ENCODE measurements around the gene MAP2. TPM values are rescaled to one million over a fixed set of nuclear protein-coding genes. Genes with fewer than 3 reads are reported as not detected.
A peak's percentile ranks its signal among the peaks of the same experiment; 100 is the strongest.

MAP2 gene
- total and polyA plus RNA-seq, 12 donors: 3.5 to 15.5 (median 5.5) TPM

- no peak for TF ChIP-seq CTCF (IDR thresholded peaks at IDR 0.05)
- 66 to 68% methylated on average over 4 of the region's 4 CpGs for WGBS, 2 donors
- peaks cover 0 to 29% (median 14%) of the 10 kb centered on the region in 9 donors for H3K4me1 ChIP-seq
- no peak overlapping the region for H3K27ac ChIP-seq
- H3K9me3 ChIP-seq: no peaks in the 10 kb centered on the region
- intact Hi-C loops (cut with DNase I): no loop called here
- ATAC-seq (peak in 1 of 8 donors; percentile 46), DNase-seq (no peak)
- no peaks in the 10 kb centered on the region for H3K36me3 ChIP-seq
- no peaks in the 10 kb centered on the region for H3K27me3 ChIP-seq
- no peak overlapping the region for H3K4me3 ChIP-seq
These were observed 48.4 kb downstream of the MAP2 start for GRCh38 chr2:209472112-209472832.

GRCh38 chr2:209472871-209473270 lies 49.0 kb downstream of the MAP2 start:
- intact Hi-C loops (cut with DNase I): no loop called here
- Histone ChIP-seq H3K4me3 (no peak overlapping the region), H3K9me3 (no peaks in the 10 kb centered on the region), H3K27ac (no peak overlapping the region), H3K36me3 (no peaks in the 10 kb centered on the region), H3K27me3 (no peaks in the 10 kb centered on the region), H3K4me1 (peaks cover 0 to 29% (median 14%) of the 10 kb centered on the region in 9 donors)
- TF ChIP-seq CTCF (IDR thresholded peaks at IDR 0.05): no peak
- ATAC-seq (peak in 1 of 8 donors; percentile 41), DNase-seq (no peak)
- WGBS, 2 donors: 69 to 82% methylated on average over 2 of the region's 2 CpGs

- intact Hi-C loops (cut with DNase I): no loop called here
- peak in 3 of 8 donors; percentile 39 to 53 (median 41) for ATAC-seq
- no peak overlapping the region for H3K4me3 ChIP-seq
- no peaks in the 10 kb centered on the region for H3K36me3 ChIP-seq
- peaks cover 0 to 29% (median 14%) of the 10 kb centered on the region in 9 donors for H3K4me1 ChIP-seq
- no peak for TF ChIP-seq CTCF (IDR thresholded peaks at IDR 0.05)
- H3K27me3 ChIP-seq: no peaks in the 10 kb centered on the region
- H3K27ac ChIP-seq: peak overlapping the region in 1 of 10 donors; percentile 26
- no peaks in the 10 kb centered on the region for H3K9me3 ChIP-seq
- 42 to 53% methylated on average over 3 of the region's 3 CpGs for WGBS, 2 donors
- no peak for DNase-seq
These were observed 50.1 kb downstream of the MAP2 start for GRCh38 chr2:209473930-209474419.

- no peak for DNase-seq
- Histone ChIP-seq H3K27ac (no peak overlapping the region), H3K4me3 (no peak overlapping the region), H3K4me1 (peaks cover 0 to 29% (median 14%) of the 10 kb centered on the region in 9 donors), H3K27me3 (no peaks in the 10 kb centered on the region), H3K9me3 (no peaks in the 10 kb centered on the region), H3K36me3 (no peaks in the 10 kb centered on the region)
- intact Hi-C loops (cut with DNase I): no loop called here
- no peak for TF ChIP-seq CTCF (IDR thresholded peaks at IDR 0.05)
- no peak for ATAC-seq
- WGBS, 2 donors: 94 to 98% methylated on average over 2 of the region's 2 CpGs
These were observed 51.1 kb downstream of the MAP2 start for GRCh38 chr2:209474960-209475359.
